Uterus (tissue), 2 donors: ENCODE results near the gene CARD11.

ENCODE experiments used
- CTCF ChIP-seq, 4 experiments: fragments of 200-600 bp in 2 of 4; fragments of 450-650 bp in 2 of 4; sonication (generic) in 2 of 4; IDR thresholded peaks; one replicate each; pipeline ENCODE4 v1.5.1; 2016 to 2019; ENCODE audit warnings: antibody characterized with exemption in 4 of 4, mild to moderate bottlenecking in 2 of 4, moderate library complexity in 1 of 4
- POLR2A ChIP-seq, 2 donors: fragments of 450-650 bp; IDR thresholded peaks; one replicate each; pipeline ENCODE4 v1.6.1; 2016; ENCODE audit warnings: antibody characterized with exemption in 2 of 2, mild to moderate bottlenecking in 1 of 2, moderate library complexity in 1 of 2

- TF ChIP-seq CTCF (IDR thresholded peaks at IDR 0.05) (no peak), POLR2A (IDR thresholded peaks at IDR 0.05) (no peak)
Measured at GRCh38 chr7:2943851-2944601, 99.6 kb downstream of the CARD11 start.
